ENCODE results near the gene SLC38A2.

SLC38A2 gene

DNA sequence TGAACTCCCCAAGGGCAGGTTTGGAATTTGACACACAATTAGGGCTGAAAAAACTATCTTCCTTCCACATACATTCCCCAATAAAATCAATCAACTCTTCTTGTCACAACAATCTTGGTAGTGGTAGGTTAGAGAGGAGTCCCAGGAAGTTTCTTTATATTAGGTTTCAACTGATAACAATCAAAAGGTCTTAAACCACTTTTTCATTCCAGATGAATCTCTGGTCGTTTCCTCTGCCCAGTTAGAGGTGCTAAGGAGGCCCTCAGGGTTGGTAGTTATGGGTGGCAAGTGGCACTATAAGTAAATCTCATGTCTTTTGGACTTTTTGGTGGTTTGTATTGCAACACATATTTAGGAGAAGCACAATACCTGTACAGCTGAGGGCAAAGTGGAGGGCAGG lies 1.7 kb upstream of the SLC38A2 start:
- H3K4me3 ChIP-seq (ENCODE audit: control insufficient read depth, low read depth, low read length) = no peak overlapping the region
- no peak for DNase-seq (ENCODE audit: low read depth)
- TF ChIP-seq CTCF (IDR thresholded peaks at IDR 0.05; ENCODE audit: control insufficient read depth, insufficient read depth, low read depth, low read length, missing control alignments) = no peak

DNA sequence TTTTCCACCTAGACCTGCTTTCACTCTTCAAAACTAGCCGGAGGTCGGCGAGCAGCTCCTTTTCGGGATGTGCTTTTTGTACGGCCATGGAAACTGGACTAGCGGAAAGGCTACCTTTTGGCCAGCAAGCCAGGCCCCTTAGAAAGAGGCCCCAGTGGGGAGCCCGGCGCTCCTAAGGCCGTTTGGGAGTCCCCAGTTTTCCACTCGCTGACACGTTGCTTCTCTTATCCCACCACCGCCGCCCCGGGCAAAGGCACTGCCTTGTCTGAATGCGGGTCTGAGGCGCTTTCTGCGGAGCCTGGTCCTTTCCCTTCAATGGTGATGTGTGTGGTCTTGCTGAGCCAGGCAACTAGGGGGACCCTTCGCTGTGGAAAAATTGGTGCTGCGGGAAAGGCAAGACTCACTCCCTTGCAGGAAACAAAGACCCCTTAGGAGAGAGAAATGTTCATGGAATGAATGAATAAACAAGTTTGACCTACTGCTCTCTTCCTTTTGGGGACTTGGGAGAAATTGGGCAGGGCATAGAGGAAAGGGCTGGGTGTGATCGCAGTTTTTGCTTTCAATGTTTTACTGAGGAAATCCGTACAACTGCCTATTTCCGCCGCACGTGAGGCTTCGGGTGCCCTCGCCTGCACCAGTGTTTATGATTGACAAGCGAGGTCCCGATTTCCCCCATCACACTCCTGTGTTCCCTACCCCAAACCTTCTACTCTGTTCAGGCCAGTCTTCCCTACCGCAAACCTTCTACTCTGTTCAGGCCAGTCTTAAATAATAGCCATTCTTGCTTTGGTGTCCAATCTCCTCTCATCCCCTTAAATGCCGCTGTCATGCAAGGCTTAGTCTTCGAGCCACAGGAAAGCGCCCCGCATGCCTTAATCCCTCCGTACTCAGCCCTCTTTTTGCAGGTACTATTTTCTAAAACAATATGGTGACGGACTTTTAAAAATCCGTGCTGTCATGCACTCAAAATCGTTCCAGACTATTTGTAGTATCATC lies 1.0 kb upstream of the SLC38A2 start:
- no peak for DNase-seq (ENCODE audit: low read depth)
- TF ChIP-seq CTCF (IDR thresholded peaks at IDR 0.05; ENCODE audit: control insufficient read depth, insufficient read depth, low read depth, low read length, missing control alignments) = peak; percentile 13
- H3K4me3 ChIP-seq (ENCODE audit: control insufficient read depth, low read depth, low read length) = peak overlapping the region; percentile 64

DNA sequence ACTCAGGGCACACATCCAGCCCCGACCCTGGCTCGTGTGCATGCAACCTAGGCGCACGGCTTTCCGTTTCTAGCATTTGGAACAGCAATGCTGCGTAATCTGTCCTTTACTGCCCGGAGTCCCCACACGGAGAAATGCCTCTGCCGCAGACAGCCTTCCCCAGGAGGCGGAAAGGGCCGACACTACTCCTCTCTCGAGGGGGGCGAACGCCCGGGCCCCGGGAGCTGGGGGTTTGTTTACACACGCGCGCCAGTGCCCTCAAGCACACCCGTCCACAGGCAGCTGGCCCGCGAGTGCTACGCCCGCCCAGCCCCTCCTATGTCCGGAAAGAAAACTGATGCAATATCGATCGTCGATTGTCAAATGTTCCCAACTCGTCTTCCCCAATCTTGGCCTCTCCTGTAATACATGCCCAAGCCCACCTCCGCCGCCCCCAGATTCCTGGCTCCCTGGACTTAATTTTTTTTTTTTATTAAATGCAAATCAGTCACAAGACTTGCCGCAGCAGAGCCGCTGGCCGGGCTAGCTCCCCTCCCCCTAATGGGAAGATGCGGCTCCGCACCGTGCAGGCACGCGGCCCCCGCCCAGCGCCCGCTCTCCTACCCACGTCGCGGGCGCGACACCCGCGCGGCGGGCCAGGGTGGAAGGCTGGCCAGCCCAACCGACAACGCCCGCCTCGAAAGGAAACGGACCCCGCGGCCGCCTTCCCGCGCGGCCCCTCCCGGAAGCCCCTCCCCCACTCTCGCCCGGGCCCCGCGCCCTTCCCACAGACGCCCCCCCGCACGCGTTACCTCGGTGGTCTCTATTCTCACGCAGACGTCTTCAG lies 642 bp downstream of the SLC38A2 start:
- TF ChIP-seq CTCF (IDR thresholded peaks at IDR 0.05; ENCODE audit: control insufficient read depth, insufficient read depth, low read depth, low read length, missing control alignments) = no peak
- no peak for DNase-seq (ENCODE audit: low read depth)
- H3K4me3 ChIP-seq (ENCODE audit: control insufficient read depth, low read depth, low read length) = peak overlapping the region; percentile 88

GRCh38 chr12:46370792-46371717 lies 1.5 kb downstream of the SLC38A2 start:
- no peak for TF ChIP-seq CTCF (IDR thresholded peaks at IDR 0.05; ENCODE audit: control insufficient read depth, insufficient read depth, low read depth, low read length, missing control alignments)
- H3K4me3 ChIP-seq (ENCODE audit: control insufficient read depth, low read depth, low read length) = peak overlapping the region; percentile 88
- DNase-seq (ENCODE audit: low read depth) = no peak

GRCh38 chr12:46370380-46370734 lies 2.2 kb downstream of the SLC38A2 start:
- peak overlapping the region; percentile 88 for H3K4me3 ChIP-seq (ENCODE audit: control insufficient read depth, low read depth, low read length)
- no peak for DNase-seq (ENCODE audit: low read depth)
- no peak for TF ChIP-seq CTCF (IDR thresholded peaks at IDR 0.05; ENCODE audit: control insufficient read depth, insufficient read depth, low read depth, low read length, missing control alignments)

All from AG09309 (cell line).